Stimulated activated naive B cell treated with anti-CD40 and anti-IgM and Interleukin-4, amounts not matched to agents 10 μg/mL and 1 μg/mL and 100 μg/mL, for 72 hours (primary cell): ENCODE results near the gene MEGF11.

ENCODE experiments used
- ATAC-seq, 2 donors: fragments of 150-1000 bp; cut with Tn5 transposase; replicated peaks; 2 replicates each; pipeline ENCODE4 v1.10.0; 2021; ENCODE audit warnings: moderate library complexity in 1 of 2
- DNase-seq: peaks from one replicate; pipeline ENCODE4 v3.0.0; 2021
- H3K27ac Mint-ChIP-seq: one replicate; pipeline ENCODE4 v1.8.0; 2022; ENCODE audit warnings: mild to moderate bottlenecking, mixed read lengths
- H3K27me3 Mint-ChIP-seq, 2 donors: one replicate each; pipeline ENCODE4 v1.8.0; 2022; ENCODE audit warnings: mixed read lengths in 2 of 2
- H3K36me3 Mint-ChIP-seq, 2 donors: one replicate each; pipeline ENCODE4 v1.8.0; 2022; ENCODE audit warnings: mixed read lengths in 2 of 2, mild to moderate bottlenecking in 1 of 2
- H3K4me1 Mint-ChIP-seq, 2 donors: one replicate each; pipeline ENCODE4 v1.8.0; 2022; ENCODE audit warnings: mixed read lengths in 2 of 2, mild to moderate bottlenecking in 1 of 2
- H3K4me3 Mint-ChIP-seq, 2 donors: one replicate each; pipeline ENCODE4 v1.8.0; 2022; ENCODE audit warnings: mild to moderate bottlenecking in 2 of 2, mixed read lengths in 2 of 2, moderate library complexity in 1 of 2
- H3K9me3 Mint-ChIP-seq, 2 donors: one replicate each; pipeline ENCODE4 v1.8.0; 2022; ENCODE audit warnings: mixed read lengths in 2 of 2, mild to moderate bottlenecking in 1 of 2

MEGF11 gene

GRCh38 chr15:66039117-66039871 lies 214.3 kb downstream of the MEGF11 start:
- Mint-ChIP-seq H3K9me3 (no peaks in the 10 kb centered on the region), H3K4me3 (no peak overlapping the region), H3K36me3 (no peaks in the 10 kb centered on the region), H3K27ac (no peak overlapping the region), H3K4me1 (no peaks in the 10 kb centered on the region), H3K27me3 (peaks cover 22 to 41% of the 10 kb centered on the region in 2 donors)
- DNase-seq (no peak), ATAC-seq (no peak)

GRCh38 chr15:66038387-66039116 lies 215.0 kb downstream of the MEGF11 start:
- no peaks in the 10 kb centered on the region for H3K9me3 Mint-ChIP-seq
- H3K36me3 Mint-ChIP-seq, result no peaks in the 10 kb centered on the region
- no peak overlapping the region for H3K27ac Mint-ChIP-seq
- no peaks in the 10 kb centered on the region for H3K4me1 Mint-ChIP-seq
- no peak for ATAC-seq
- DNase-seq, result no peak
- H3K4me3 Mint-ChIP-seq, result no peak overlapping the region
- peaks cover 22 to 45% of the 10 kb centered on the region in 2 donors for H3K27me3 Mint-ChIP-seq

GRCh38 chr15:66036859-66037258 lies 216.7 kb downstream of the MEGF11 start:
- Mint-ChIP-seq H3K27me3 (peaks cover 30 to 34% of the 10 kb centered on the region in 2 donors), H3K36me3 (peaks cover 0 to 5% of the 10 kb centered on the region in 2 donors), H3K4me3 (no peak overlapping the region), H3K9me3 (peaks cover 4 to 7% of the 10 kb centered on the region in 2 donors), H3K27ac (no peak overlapping the region), H3K4me1 (no peaks in the 10 kb centered on the region)
- DNase-seq (no peak), ATAC-seq (no peak)

DNA sequence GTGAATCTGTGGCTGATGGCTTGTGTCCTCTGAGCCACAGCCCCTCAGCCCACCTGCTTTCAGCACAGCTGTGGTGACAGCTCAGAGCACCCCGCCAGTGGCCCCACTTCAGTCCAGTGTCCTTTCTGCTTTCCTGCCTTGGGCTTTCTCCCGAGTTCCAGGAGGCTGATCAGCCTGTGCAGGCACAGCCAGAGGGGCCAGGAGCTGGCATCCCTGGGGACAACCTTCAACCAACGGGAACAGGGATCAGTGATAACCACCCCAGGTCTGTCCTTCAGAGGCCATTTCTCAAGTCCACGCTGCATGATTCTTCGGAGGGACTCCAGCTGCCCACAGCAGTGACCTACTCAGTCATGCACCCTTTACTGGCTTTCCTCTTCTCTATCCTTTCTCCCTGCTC lies 217.6 kb downstream of the MEGF11 start:
- Mint-ChIP-seq H3K27ac (no peak overlapping the region), H3K4me3 (no peak overlapping the region), H3K36me3 (peaks cover 0 to 10% of the 10 kb centered on the region in 2 donors), H3K4me1 (no peaks in the 10 kb centered on the region), H3K9me3 (peaks cover 10 to 13% of the 10 kb centered on the region in 2 donors), H3K27me3 (peaks cover 36 to 39% of the 10 kb centered on the region in 2 donors)
- DNase-seq, result no peak
- ATAC-seq, result no peak

DNA sequence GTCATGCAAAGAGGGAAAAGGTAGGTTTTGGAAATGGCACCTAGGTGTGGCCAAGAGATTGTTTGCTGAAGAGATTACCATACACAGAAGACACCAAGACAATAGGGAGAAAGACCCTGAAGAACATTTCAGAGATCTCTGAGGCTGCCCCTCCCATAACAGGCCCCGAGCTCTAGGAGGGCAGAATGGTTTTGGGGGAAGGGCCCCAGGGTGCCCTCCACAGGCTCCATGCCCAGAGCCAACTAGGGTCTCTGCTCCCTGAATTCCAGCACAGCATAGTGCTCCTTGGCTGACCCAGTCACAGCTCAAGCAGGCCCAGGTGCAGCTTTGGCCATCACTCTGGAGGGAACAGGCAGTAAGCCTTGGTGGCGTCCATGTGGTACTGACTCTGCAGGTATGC lies 220.4 kb downstream of the MEGF11 start:
- ATAC-seq, result no peak
- H3K4me1 Mint-ChIP-seq, result no peaks in the 10 kb centered on the region
- no peak overlapping the region for H3K4me3 Mint-ChIP-seq
- peaks cover 23 to 29% of the 10 kb centered on the region in 2 donors for H3K27me3 Mint-ChIP-seq
- H3K36me3 Mint-ChIP-seq, result peaks cover 0 to 10% of the 10 kb centered on the region in 2 donors
- H3K27ac Mint-ChIP-seq, result no peak overlapping the region
- DNase-seq, result no peak
- H3K9me3 Mint-ChIP-seq, result peaks cover 10 to 13% of the 10 kb centered on the region in 2 donors

DNA sequence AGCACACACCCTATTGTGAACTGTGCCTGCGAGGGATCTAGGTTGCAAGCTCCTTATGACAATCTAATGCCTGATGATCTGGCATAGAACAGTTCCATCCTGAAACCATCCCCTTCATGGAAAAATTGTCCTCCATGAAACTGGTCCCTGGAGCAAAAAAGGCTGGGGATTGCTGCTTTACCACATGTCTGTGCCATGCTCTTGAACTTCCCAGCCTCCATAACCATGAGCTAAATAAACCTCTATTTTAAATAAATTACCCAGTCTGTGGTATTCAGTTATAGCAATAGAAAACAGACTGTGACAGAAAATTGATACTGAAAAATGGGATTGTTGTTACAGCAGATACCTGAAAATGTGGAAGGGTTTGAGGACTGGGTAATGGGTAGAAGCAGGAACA lies 221.5 kb downstream of the MEGF11 start:
- no peak for DNase-seq
- no peak overlapping the region for H3K27ac Mint-ChIP-seq
- H3K4me1 Mint-ChIP-seq, result no peaks in the 10 kb centered on the region
- peaks cover 10 to 13% of the 10 kb centered on the region in 2 donors for H3K9me3 Mint-ChIP-seq
- no peak overlapping the region for H3K4me3 Mint-ChIP-seq
- peaks cover 0 to 10% of the 10 kb centered on the region in 2 donors for H3K36me3 Mint-ChIP-seq
- H3K27me3 Mint-ChIP-seq, result peaks cover 29% of the 10 kb centered on the region in 2 donors
- ATAC-seq, result no peak

- no peak overlapping the region for H3K4me3 Mint-ChIP-seq
- H3K27ac Mint-ChIP-seq, result no peak overlapping the region
- peaks cover 0 to 10% of the 10 kb centered on the region in 2 donors for H3K36me3 Mint-ChIP-seq
- ATAC-seq (no peak), DNase-seq (no peak)
- H3K9me3 Mint-ChIP-seq, result peaks cover 10 to 13% of the 10 kb centered on the region in 2 donors
- peaks cover 29 to 32% of the 10 kb centered on the region in 2 donors for H3K27me3 Mint-ChIP-seq
- peaks cover 2 to 3% of the 10 kb centered on the region in 2 donors for H3K4me1 Mint-ChIP-seq
These were observed 222.9 kb downstream of the MEGF11 start for GRCh38 chr15:66030650-66031049.

DNA sequence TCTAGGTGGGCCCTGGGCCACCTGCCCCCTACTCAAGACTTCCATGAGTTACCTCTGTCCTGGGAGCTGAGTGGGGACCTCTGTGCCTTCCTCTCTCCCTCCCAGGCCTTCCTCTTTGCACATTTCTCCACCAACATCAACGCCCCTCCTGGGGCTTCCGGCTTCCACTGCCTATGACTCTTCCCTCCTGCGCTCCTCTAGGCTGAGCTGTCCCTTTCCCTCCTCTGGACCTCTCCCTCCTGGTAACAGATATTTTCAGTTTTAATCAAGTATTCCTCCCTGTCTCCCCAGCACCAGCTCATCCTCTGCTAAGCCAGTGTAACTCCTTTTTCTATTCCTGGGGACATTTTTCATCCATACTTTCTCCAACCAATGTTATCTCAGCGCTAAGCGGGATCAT lies 223.9 kb downstream of the MEGF11 start:
- Mint-ChIP-seq H3K9me3 (peaks cover 10 to 13% of the 10 kb centered on the region in 2 donors), H3K4me3 (no peak overlapping the region), H3K27ac (no peak overlapping the region), H3K36me3 (peaks cover 0 to 10% of the 10 kb centered on the region in 2 donors), H3K4me1 (peaks cover 5% of the 10 kb centered on the region in 2 donors), H3K27me3 (peaks cover 30 to 42% of the 10 kb centered on the region in 2 donors)
- DNase-seq (no peak), ATAC-seq (no peak)

GRCh38 chr15:66027268-66027805 lies 226.2 kb downstream of the MEGF11 start:
- ATAC-seq (no peak), DNase-seq (no peak)
- H3K36me3 Mint-ChIP-seq, result peaks cover 0 to 8% of the 10 kb centered on the region in 2 donors
- peaks cover 29 to 50% of the 10 kb centered on the region in 2 donors for H3K27me3 Mint-ChIP-seq
- peaks cover 5% of the 10 kb centered on the region in 2 donors for H3K4me1 Mint-ChIP-seq
- H3K4me3 Mint-ChIP-seq, result no peak overlapping the region
- H3K9me3 Mint-ChIP-seq, result peaks cover 8 to 10% of the 10 kb centered on the region in 2 donors
- no peak overlapping the region for H3K27ac Mint-ChIP-seq

DNA sequence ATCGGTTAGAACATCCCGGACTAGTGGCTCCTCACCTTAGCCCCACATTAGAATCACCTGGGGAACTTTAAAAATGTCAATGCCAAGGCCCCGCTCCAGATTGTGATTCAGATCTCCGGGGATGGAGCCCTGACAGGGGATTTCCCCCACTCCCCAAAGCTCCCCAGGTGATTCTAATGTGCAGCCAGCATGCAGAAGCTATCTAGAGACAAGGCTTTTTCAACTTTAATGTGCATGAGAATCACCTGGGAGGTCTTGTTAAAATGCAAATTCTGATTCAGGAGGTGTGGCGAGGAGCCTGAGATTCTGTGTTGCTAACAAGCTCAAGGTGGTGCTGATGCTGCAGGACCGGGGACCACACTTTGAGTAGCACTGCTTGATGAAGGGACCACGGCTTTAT lies 227.6 kb downstream of the MEGF11 start:
- Mint-ChIP-seq H3K4me3 (no peak overlapping the region), H3K9me3 (no peaks in the 10 kb centered on the region), H3K27me3 (peaks cover 17 to 44% of the 10 kb centered on the region in 2 donors), H3K27ac (no peak overlapping the region), H3K36me3 (no peaks in the 10 kb centered on the region), H3K4me1 (peaks cover 5% of the 10 kb centered on the region in 2 donors)
- ATAC-seq (no peak), DNase-seq (no peak)

GRCh38 chr15:66025015-66025452 lies 228.5 kb downstream of the MEGF11 start:
- Mint-ChIP-seq H3K4me1 (peaks cover 5% of the 10 kb centered on the region in 2 donors), H3K27ac (no peak overlapping the region), H3K27me3 (peaks cover 16 to 39% of the 10 kb centered on the region in 2 donors), H3K4me3 (no peak overlapping the region), H3K9me3 (no peaks in the 10 kb centered on the region), H3K36me3 (no peaks in the 10 kb centered on the region)
- ATAC-seq (no peak), DNase-seq (no peak)

DNA sequence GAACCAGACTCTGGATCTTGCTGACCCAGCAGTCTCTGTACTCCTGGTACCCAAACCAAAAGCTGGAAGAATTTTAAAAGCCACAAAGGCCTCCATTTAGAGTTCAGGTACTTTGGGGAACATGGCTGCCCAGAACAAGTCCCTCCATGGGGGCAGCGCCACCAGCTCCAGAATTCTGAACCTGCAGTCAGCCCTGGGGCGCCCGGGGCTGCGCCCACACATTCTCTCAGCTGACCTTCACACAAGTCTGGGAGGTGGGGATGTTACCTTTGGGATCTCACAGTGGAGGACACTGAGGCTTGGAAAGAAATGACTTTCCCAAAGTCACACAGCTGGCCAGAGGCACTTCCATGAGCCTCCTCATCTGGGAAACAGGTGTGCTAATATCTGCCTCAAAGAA lies 229.4 kb downstream of the MEGF11 start:
- ATAC-seq, result no peak
- DNase-seq, result no peak
- Mint-ChIP-seq H3K4me3 (no peak overlapping the region), H3K27me3 (peaks cover 16 to 33% of the 10 kb centered on the region in 2 donors), H3K36me3 (no peaks in the 10 kb centered on the region), H3K4me1 (peaks cover 5% of the 10 kb centered on the region in 2 donors), H3K9me3 (no peaks in the 10 kb centered on the region), H3K27ac (no peak overlapping the region)

- no peak overlapping the region for H3K27ac Mint-ChIP-seq
- ATAC-seq (no peak), DNase-seq (no peak)
- H3K4me3 Mint-ChIP-seq, result no peak overlapping the region
- no peaks in the 10 kb centered on the region for H3K9me3 Mint-ChIP-seq
- no peaks in the 10 kb centered on the region for H3K36me3 Mint-ChIP-seq
- H3K4me1 Mint-ChIP-seq, result peaks cover 5% of the 10 kb centered on the region in 2 donors
- peaks cover 20 to 36% of the 10 kb centered on the region in 2 donors for H3K27me3 Mint-ChIP-seq
These were observed 230.1 kb downstream of the MEGF11 start for GRCh38 chr15:66023311-66023972.

DNA sequence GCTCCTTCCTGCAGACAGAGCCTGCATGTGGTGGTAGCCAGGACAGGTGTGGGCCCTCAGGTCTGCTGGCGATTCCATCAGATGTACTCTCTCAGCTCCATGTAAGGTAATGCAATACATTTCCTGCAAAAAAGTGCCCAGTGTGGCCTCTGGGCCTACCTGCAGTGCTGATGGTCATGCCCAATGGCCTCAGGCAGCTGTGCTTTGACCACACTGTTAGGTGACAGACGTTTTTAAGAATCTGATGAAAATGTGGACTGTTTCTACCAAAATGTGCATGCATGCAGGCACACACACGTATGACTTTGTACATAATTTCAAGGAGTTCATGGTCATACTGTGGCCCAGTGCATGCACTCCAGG lies 231.4 kb downstream of the MEGF11 start:
- H3K36me3 Mint-ChIP-seq, result no peaks in the 10 kb centered on the region
- DNase-seq (no peak), ATAC-seq (no peak)
- H3K27ac Mint-ChIP-seq, result no peak overlapping the region
- H3K4me3 Mint-ChIP-seq, result no peak overlapping the region
- H3K9me3 Mint-ChIP-seq, result no peaks in the 10 kb centered on the region
- H3K4me1 Mint-ChIP-seq, result peaks cover 5% of the 10 kb centered on the region in 2 donors
- peaks cover 18 to 38% of the 10 kb centered on the region in 2 donors for H3K27me3 Mint-ChIP-seq
